Ammon's horn (tissue), 1 donor: ENCODE measurements around the gene ZNF157.
"Not testable (repeated sequence)": the region's sequence is repeated elsewhere in the genome, so short reads cannot be mapped to it uniquely, and the experiment has no call there.

ENCODE experiments used
- DNase-seq: peaks from one replicate; pipeline ENCODE4 v3.0.0-alpha.2; 2016; ENCODE audit warnings: low spot score

The ZNF157 gene

DNA sequence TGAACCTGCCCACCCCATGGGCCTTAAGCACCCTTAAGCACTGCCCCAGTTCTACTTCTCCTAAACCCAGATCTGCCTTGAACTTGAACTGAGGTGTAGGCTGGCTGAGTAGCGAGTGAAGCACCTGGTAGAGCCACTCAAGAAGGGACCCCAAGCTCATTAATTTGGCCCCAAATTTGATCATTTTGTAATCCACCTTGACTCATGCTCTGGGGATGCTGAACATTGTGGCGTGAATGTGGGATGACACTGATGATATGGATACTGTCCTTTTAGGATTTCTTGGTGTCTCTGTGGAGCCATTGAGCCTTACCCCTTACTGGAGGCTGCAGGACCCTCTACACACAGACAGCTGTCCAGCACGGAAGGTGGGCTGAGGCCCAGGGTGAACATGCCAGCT, at the start of gene ZNF157:
ZNF157 (plus strand) TSS at position 301 of the 400 bp plus-strand sequence; CDS start at position 392, 91 bp downstream.
- DNase-seq: no peak

DNA sequence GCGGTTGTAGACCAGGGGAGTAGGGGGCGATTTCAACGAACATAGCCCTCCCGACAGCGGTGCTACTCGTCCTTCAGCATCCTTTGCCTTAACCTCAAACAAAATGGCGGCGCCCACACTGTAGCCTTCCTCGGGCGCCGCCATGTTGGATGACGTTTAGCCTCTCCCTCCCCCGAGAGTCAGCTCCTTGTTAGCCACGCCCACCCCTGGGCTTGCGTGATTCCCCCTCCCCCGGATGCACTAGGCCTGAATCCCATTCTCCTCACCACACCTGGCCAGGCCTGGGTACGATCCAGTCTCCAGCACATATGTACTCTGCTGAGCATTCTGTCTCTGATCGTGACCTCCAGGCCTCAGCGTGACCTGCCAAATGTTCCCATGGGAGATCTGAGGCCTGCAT, 49.0 kb upstream of the ZNF157 start:
- DNase-seq: peak; percentile 79

DNA sequence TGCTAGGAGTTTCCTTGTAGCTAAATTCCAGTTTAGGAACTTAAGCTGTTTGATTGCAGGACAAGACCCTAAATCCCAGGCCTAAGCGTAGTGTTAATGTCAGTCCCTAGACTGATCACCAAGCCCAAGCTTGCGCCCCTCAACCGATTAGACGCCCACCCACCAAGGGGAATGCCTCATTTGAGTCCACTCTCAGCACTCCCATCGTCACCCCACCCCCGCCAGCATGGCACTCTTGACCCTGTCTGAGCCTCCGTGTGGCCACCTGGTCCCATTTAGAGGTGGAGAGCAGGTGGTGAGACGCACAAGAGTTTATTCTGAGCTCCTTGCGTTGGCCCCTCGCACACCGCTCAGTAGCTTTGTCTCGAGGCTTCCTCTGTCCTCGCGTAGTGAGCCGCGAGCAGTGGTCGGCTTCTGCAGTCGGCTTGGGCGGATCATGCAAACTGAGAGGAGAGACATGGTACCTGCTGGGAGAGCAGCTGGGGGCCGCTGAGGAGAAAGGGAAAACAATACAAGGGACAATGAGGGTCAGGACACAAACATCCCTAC, 48.5 kb upstream of the ZNF157 start:
- DNase-seq: no peak

DNA sequence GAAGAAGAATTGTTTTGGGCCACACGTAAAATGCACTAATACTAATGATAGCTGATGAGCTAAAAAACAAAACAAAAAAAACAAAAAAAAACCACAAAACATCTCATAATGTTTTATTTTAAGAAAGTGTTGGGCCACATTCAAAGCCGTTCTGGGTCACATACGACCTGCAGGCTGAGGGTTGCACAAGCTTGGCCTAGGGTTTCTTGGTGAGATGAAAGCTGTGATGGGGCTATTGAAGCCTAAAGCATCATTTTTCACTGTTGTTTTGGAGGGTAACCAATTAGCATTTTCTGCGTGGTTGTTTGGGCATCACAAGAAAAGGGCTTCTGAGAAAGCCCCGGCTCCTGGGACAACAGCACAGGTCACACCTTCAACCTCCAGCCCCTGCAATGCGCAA, 42.5 kb upstream of the ZNF157 start:
- DNase-seq: no peak

DNA sequence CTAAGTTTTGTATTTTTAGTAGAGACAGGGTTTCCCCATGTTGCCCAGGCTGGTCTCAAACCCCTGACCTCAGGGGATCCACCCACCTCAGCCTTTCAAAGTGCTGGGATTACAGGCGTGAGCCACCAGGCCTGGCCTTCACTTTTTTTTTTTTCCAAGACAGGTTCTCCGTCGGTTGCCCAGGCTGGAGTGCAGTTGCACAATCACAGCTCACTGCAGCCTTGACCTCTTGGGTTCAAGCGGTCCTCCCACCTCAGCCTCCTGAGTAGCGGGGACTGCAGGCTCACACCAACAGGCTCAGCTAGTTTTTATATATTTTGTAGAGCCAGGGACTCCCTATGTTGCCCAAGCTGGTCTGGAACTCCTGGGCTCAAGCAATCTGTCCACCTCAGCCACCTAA, 37.6 kb upstream of the ZNF157 start:
- not testable (repeated sequence) for DNase-seq

DNA sequence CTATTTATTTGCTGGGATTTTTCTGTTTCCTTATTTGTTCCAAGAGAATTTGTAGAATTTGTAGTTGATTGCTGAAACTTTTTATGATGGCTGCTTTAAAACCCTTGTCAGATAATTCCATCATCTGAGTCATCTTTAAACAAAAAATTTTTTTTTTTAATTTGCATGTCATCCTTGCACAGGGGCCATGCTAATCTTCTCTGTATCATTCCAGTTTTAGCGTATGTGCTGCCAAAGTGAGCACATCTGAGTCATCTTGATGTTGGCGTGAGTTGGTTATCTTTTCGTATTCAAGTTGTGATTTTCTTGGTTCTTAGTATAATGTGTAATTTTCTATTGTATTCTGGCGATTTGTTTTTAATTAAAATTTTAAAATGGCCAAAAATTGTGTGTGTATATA, 18.7 kb upstream of the ZNF157 start:
- peak; percentile 3 for DNase-seq

DNA sequence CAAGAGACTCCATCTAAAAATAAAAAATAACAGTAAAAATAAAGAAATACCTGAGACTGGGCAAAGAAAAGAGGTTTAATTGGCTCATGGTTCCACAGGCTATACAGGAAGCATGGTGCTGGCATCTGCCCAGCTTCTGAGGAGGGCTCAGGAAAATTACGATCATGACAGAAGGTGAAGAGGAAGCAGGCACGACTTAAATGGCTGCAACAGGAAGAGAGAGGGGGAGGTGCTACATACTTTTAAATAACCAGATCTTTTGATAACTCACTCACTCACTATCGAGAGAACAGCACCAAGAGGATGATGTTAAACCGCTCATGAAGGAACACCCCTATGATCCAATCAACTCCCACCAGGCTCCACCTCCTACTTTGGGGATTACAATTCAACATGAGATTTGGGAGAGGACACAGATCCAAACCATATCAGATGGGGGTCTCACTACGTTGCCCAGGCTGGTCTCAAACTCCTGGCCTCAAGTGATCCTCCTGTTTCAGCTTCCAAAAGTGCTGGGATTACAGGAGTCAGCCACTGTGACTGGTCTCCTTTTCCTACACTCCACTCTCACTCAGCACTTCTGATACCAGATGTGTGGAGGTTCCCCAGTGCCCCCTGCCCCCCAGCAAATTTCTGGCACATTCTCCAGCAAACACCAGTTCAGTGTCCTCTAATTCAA, 11.9 kb upstream of the ZNF157 start:
- DNase-seq: peak; percentile 8

GRCh38 chrX:47360423-47361179, 9.8 kb upstream of the ZNF157 start:
- no peak for DNase-seq

GRCh38 chrX:47361538-47362511, 8.6 kb upstream of the ZNF157 start:
- peak; percentile 97 for DNase-seq

DNA sequence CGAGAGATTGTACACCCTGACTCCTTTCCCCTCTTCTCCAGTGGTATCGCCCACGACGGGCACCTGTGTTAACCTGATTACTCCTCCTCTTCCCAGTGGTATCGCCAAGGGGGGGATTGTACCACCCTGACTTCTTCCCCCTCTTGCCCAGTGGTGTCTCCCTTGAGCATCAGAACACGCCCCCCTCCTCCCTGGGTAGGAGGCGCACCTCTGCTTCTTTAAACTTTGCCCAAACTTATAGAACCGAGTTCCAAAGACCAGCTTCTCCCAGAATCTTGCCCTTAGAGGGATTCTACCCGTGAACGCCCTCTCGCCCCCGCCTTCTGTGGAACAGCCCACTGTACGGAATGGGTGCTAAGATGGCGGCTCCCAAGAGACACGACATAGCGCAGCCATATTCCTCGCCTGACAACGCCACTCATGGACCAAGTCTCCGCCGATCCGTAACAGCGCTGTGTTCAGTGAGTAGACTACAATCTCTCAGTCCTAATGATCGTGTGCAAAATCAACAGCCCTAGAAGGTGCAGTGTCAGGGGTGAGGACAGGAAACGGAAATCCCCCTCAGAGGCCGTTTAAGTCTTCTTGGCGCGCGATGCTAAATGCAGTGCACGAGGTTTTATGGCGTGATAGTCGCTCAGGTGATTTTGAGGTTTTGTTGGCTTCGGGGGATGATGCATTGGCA, 4.2 kb upstream of the ZNF157 start:
- DNase-seq: peak; percentile 87

GRCh38 chrX:47373198-47373597, 2.8 kb downstream of the ZNF157 start:
- no peak for DNase-seq

GRCh38 chrX:47380268-47380667, 9.9 kb downstream of the ZNF157 start:
- peak; percentile 6 for DNase-seq

GRCh38 chrX:47380837-47381236, 10.5 kb downstream of the ZNF157 start:
- DNase-seq: not testable (repeated sequence)

DNA sequence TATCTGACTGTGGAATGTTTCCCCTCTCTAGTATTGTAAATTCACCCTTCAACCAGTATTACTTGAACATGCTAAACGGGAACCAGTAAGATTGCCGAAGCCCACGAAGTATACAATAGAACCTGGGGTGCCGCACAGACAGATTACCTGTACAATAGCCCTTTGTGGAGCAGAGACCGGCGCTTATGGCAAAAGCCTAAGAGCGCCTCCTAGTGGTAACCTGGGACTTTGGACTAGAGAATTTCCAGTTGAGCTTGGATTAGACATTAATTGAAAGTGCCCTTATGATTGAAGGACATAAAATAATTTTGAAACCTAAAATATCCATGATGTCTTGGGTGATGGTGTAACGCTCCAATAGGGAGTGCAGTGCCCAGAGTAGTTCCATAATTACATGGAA, 14.1 kb downstream of the ZNF157 start:
- DNase-seq: peak; percentile 69

DNA sequence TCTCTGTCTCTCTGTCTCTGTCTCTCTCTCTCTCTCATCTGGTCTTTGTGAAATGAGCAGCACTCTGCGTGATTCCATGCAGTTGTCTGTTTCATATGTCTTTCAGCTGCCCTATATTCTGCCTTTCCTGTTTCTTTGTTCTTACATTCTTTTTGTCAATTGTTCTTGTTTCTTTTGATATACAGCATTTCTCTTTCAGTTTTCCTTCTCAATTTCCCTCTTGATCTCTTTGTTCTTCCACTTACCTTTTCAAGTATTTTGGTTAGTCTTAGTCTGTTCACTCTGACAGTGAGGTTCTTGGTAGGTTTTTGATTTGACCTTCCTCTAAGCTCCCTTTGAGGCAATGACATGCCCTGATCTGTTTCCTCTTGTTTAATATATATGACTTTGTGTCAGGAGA, 20.4 kb downstream of the ZNF157 start:
- DNase-seq: no peak

DNA sequence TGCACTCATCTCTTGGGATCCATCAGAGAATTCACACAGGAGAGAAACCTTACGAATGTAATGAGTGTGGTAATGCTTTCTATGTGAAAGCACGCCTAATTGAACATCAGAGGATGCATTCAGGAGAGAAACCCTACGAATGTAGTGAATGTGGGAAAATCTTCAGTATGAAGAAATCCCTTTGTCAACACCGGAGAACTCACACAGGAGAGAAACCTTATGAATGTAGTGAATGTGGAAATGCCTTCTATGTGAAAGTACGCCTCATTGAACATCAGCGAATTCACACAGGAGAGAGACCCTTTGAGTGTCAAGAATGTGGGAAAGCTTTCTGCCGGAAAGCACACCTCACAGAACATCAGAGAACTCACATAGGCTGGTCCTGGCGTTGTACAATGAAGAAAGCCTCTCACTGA, 42.8 kb downstream of the ZNF157 start:
- DNase-seq: no peak

DNA sequence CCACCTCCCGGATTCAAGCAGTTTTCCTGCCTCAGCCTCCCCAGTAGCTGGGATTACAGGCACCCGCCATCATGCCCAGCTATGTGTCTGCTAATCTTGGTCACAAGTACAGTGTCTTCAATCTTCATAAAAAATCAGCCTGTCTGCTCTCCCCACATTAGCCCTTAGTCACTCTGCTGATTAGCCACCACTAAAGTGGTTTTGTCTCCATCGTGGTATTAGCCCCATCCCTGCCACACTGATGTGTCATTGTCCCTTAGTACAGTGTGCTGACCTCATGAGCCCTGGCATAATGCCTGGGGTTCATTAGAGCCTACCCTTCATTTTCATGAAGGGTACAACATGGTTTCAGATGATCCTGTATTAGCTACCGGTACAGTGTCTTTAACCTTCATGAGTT, 49.9 kb downstream of the ZNF157 start:
- no peak for DNase-seq

DNA sequence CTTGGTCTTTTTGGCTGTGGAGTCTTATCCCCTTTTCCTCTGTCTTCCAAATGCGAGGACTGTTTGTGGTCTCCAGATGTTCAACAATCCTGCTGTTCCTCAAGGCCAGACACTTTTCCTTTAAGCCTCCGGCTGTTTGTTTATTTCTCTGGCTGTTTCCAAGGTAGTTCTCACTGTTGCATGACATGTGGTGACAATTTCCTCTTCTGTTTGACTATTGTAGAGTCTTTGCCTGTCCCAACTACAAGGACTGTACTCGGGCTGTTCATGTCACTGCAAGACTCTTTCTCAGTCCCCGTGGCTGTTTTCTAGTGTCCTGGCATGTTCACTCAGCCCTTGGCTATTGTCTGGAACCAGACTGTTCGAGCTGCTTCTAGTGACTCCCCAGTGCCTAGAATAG, 50.6 kb downstream of the ZNF157 start:
- no peak for DNase-seq

GRCh38 chrX:47422444-47422843, 52.1 kb downstream of the ZNF157 start:
- no peak for DNase-seq

DNA sequence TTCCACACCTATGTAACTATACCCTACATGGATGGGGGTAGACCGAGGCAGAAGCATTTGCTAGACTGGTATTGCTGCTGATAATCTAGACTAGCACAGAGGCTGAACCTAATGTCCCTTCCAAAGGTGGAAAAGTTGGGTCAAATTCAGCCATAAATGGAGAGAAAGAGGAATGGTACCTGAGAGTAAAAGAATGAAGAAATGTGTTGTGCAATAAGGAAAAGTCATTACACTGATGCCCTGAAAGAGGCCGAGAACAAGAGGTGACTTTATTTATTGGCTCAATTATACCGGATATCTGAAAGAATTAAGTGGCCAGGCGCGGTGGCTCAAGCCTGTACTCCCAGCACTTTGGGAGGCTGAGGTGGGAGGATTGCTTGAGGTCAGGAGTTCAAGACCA, 60.5 kb downstream of the ZNF157 start:
- DNase-seq: no peak

- DNase-seq: no peak
Measured at GRCh38 chrX:47446431-47446830, 76.1 kb downstream of the ZNF157 start.

- DNase-seq: no peak
Measured at GRCh38 chrX:47446971-47447370, 76.6 kb downstream of the ZNF157 start.
